MM.1S (cell line): ENCODE data around the gene NANOS1.

Experiments used
- EZH2phosphoT487 ChIP-seq: fragments of 300-600 bp; sonication (generic); IDR thresholded peaks from 2 replicates; pipeline ENCODE4 v1.6.1; 2018; ENCODE audit warnings: antibody characterized with exemption, low read length
- TF ChIP-seq, protein P1 (sequence below): fragments of 300-600 bp; sonication (generic); IDR thresholded peaks from 2 replicates; pipeline ENCODE4 v1.5.1; 2016; ENCODE audit warnings: antibody characterized with exemption, low read length, mixed read lengths

DNA sequence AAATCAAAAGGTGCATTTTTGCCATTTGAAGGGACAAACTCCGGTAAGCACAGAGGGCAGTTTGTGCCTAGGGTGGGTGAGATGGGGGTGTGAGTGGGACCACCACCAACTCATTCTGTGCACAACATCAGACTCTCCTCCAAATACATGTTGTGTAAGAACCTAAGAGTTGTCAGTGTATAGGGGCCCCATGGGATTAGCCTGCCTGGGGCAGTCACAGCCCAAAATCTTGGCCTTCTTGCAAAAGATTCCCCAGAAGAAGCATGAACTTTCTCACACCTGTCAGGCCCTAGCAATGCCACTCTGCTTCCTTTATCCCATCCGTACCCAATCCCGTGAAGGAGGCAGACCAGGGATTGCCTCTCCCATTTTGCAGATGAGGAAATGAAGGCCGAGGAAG lies 47.1 kb upstream of the NANOS1 start:
- TF ChIP-seq EZH2phosphoT487, result no peak
- TF ChIP-seq, protein P1, sequence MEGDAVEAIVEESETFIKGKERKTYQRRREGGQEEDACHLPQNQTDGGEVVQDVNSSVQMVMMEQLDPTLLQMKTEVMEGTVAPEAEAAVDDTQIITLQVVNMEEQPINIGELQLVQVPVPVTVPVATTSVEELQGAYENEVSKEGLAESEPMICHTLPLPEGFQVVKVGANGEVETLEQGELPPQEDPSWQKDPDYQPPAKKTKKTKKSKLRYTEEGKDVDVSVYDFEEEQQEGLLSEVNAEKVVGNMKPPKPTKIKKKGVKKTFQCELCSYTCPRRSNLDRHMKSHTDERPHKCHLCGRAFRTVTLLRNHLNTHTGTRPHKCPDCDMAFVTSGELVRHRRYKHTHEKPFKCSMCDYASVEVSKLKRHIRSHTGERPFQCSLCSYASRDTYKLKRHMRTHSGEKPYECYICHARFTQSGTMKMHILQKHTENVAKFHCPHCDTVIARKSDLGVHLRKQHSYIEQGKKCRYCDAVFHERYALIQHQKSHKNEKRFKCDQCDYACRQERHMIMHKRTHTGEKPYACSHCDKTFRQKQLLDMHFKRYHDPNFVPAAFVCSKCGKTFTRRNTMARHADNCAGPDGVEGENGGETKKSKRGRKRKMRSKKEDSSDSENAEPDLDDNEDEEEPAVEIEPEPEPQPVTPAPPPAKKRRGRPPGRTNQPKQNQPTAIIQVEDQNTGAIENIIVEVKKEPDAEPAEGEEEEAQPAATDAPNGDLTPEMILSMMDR, result no peak
